MM.1S (cell line): ENCODE measurements around the gene GDF11.

Experiments
- DNase-seq: peaks from one replicate; pipeline ENCODE4 v3.0.0-alpha.2; 2015
- H2AFZ ChIP-seq: fragments of 300-600 bp; sonication (generic); 2 replicates; pipeline ENCODE4 v1.6.0; 2016; ENCODE audit warnings: antibody characterized with exemption, low read length
- H3F3A ChIP-seq: fragments of 300-600 bp; sonication (generic); 2 replicates; pipeline ENCODE4 v1.6.1; 2016; ENCODE audit warnings: mild to moderate bottlenecking, antibody characterized with exemption, low read length, moderate library complexity, mixed read lengths; ENCODE audit not compliant: insufficient read depth
- H3K27ac ChIP-seq: fragments of 300-600 bp; sonication (generic); 2 replicates; pipeline ENCODE4 v1.5.1; 2016; ENCODE audit warnings: mild to moderate bottlenecking, low read length
- H3K27me3 ChIP-seq: fragments of 300-600 bp; sonication (generic); replicated peaks from 2 replicates; pipeline ENCODE4 v1.6.0; 2016; ENCODE audit warnings: low read length; ENCODE audit not compliant: insufficient read depth
- H3K36me3 ChIP-seq: fragments of 300-600 bp; sonication (generic); replicated peaks from 2 replicates; pipeline ENCODE4 v1.6.1; 2016; ENCODE audit warnings: mild to moderate bottlenecking, low read length, mixed read lengths; ENCODE audit not compliant: insufficient read depth
- H3K4me1 ChIP-seq: fragments of 300-600 bp; sonication (generic); 2 replicates; pipeline ENCODE4 v1.6.1; 2016; ENCODE audit warnings: low read length, mixed read lengths
- H3K4me2 ChIP-seq: fragments of 300-600 bp; sonication (generic); 2 replicates; pipeline ENCODE4 v1.6.0; 2016; ENCODE audit warnings: low read depth, low read length
- H3K4me3 ChIP-seq: fragments of 300-600 bp; sonication (generic); 2 replicates; pipeline ENCODE4 v1.5.1; 2016; ENCODE audit warnings: low read length, mixed read lengths
- H3K79me2 ChIP-seq: fragments of 300-600 bp; sonication (generic); 2 replicates; pipeline ENCODE4 v1.6.1; 2016; ENCODE audit warnings: mixed run types, low read length, mixed read lengths
- H3K9ac ChIP-seq: fragments of 300-600 bp; sonication (generic); 2 replicates; pipeline ENCODE4 v1.6.1; 2016; ENCODE audit warnings: low read length, mixed read lengths
- H3K9me2 ChIP-seq: fragments of 300-600 bp; sonication (generic); replicated peaks from 2 replicates; pipeline ENCODE4 v1.6.1; 2016; ENCODE audit warnings: mild to moderate bottlenecking, low read length, mixed read lengths; ENCODE audit not compliant: insufficient read depth
- H3K9me3 ChIP-seq: fragments of 300-600 bp; sonication (generic); replicated peaks from 2 replicates; pipeline ENCODE4 v1.6.1; 2016; ENCODE audit warnings: mild to moderate bottlenecking, low read length, mixed read lengths; ENCODE audit not compliant: insufficient read depth
- H4K20me1 ChIP-seq: fragments of 300-600 bp; sonication (generic); 2 replicates; pipeline ENCODE4 v1.6.1; 2016; ENCODE audit warnings: mild to moderate bottlenecking, low read length, moderate library complexity, mixed read lengths; ENCODE audit not compliant: insufficient read depth
- CTCF ChIP-seq: fragments of 300-600 bp; sonication (generic); IDR thresholded peaks from 2 replicates; pipeline ENCODE4 v1.5.1; 2016; ENCODE audit warnings: antibody characterized with exemption, low read length, mixed read lengths
- EZH2 ChIP-seq: fragments of 300-600 bp; sonication (generic); optimal IDR thresholded peaks from 2 replicates; pipeline ENCODE3; 2017; ENCODE audit warnings: low read depth, mild to moderate bottlenecking, antibody characterized with exemption, low read length, mixed read lengths
- EZH2phosphoT487 ChIP-seq: fragments of 300-600 bp; sonication (generic); IDR thresholded peaks from 2 replicates; pipeline ENCODE4 v1.6.1; 2018; ENCODE audit warnings: antibody characterized with exemption, low read length

GDF11 gene

GRCh38 chr12:55707841-55708694, 34.9 kb upstream of the GDF11 start, which contains the start of gene ITGA7:
Gene ITGA7, minus strand, starts transcription at chr12:55707904. Its CDS starts 222 bp downstream, at chr12:55707682.
- H3K4me1 ChIP-seq, result peaks cover 5% of the 10 kb centered on the region; the same call in 1 of the 2 replicates
- peak; percentile 47 for DNase-seq
- peak within 1 kb of the TSS; percentile 70 for H3K4me3 ChIP-seq
- H3F3A ChIP-seq, result no peaks in the 10 kb centered on the region
- no peaks in the 10 kb centered on the region for H3K9me2 ChIP-seq
- H3K27ac ChIP-seq, result no peak within 1 kb of the TSS
- H3K9me3 ChIP-seq, result no peaks in the 10 kb centered on the region
- peak within 1 kb of the TSS; percentile 85 for H2AFZ ChIP-seq
- no peaks in the 10 kb centered on the region for H3K79me2 ChIP-seq
- no peaks in the 10 kb centered on the region for H4K20me1 ChIP-seq
- H3K27me3 ChIP-seq, result peaks cover 43% of the 10 kb centered on the region
- H3K36me3 ChIP-seq, result no peaks in the 10 kb centered on the region
- peak within 1 kb of the TSS; percentile 73 for H3K4me2 ChIP-seq
- TF ChIP-seq CTCF (no peak), EZH2phosphoT487 (no peak), EZH2 (no peak)
- H3K9ac ChIP-seq, result no peak within 1 kb of the TSS

- peak overlapping the region; percentile 62; the same call in 1 of the 2 replicates for H3K4me2 ChIP-seq
Observed at GRCh38 chr12:55708695-55709233, 34.2 kb upstream of the GDF11 start.

GRCh38 chr12:55711786-55712553, 31.0 kb upstream of the GDF11 start:
- Histone ChIP-seq H3K9ac (no peak overlapping the region), H2AFZ (no peak overlapping the region), H3F3A (peaks cover 10% of the 10 kb centered on the region; the same call in 1 of the 2 replicates), H3K79me2 (peaks cover 7% of the 10 kb centered on the region), H3K36me3 (no peaks in the 10 kb centered on the region), H4K20me1 (no peaks in the 10 kb centered on the region), H3K9me2 (no peaks in the 10 kb centered on the region), H3K4me2 (no peak overlapping the region), H3K4me1 (peaks cover 14% of the 10 kb centered on the region), H3K27me3 (peaks cover 38% of the 10 kb centered on the region), H3K27ac (no peak overlapping the region), H3K4me3 (no peak overlapping the region), H3K9me3 (no peaks in the 10 kb centered on the region)
- TF ChIP-seq EZH2 (no peak), CTCF (no peak), EZH2phosphoT487 (no peak)
- DNase-seq, result no peak

More at GRCh38 chr12:55708695-55709233, 34.2 kb upstream of the GDF11 start:
- Histone ChIP-seq H3K9me3 (no peaks in the 10 kb centered on the region), H3K27me3 (peaks cover 47% of the 10 kb centered on the region), H3K9ac (no peak overlapping the region), H3K27ac (no peak overlapping the region), H3K4me3 (no peak overlapping the region), H2AFZ (no peak overlapping the region), H3K4me1 (peaks cover 5% of the 10 kb centered on the region; the same call in 1 of the 2 replicates), H3K79me2 (no peaks in the 10 kb centered on the region), H3F3A (no peaks in the 10 kb centered on the region), H3K36me3 (no peaks in the 10 kb centered on the region), H4K20me1 (no peaks in the 10 kb centered on the region), H3K9me2 (no peaks in the 10 kb centered on the region)
- no peak for DNase-seq
- no peak for TF ChIP-seq EZH2phosphoT487
- TF ChIP-seq CTCF, result no peak
- no peak for TF ChIP-seq EZH2
